ENCODE measurements around the gene PCSK4.

DNA sequence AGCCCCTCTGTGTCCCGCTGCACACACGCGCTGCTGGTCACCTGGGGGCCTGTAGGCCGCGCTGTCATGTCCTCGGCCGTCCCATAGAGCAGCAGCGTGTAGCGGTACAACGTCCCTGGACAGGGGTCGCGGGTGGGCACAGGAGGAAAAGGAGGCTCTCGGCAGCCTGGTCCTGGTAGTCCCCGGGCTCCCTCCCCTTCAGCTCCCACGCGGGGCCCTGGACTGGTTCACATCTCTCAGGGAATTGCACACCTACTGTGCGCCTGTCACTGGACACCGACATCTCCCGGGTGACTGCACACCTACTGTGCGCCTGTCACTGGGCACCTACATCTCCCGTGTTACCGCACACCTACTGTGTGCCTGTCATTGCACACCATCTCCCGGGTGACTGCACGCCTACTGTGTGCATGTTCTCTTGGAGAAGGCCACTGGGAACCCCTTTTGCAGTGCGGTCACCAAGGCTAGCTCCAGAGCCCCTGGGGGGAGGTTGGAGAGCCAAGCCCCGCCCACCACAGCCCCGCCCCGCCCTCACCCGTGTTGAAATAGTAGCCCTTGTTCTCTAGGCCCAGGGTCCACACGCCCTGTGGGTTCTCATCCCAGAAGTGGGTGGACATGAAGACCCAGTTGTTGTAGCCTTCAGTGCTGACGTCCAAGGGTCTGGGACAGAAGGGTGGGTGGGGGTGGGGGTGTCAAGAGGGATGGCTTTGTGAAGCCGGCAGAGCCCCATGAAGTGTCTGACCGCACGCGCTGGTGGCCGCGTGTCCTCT is 7.6 kb downstream of the PCSK4 start:
- TF ChIP-seq, protein P1, sequence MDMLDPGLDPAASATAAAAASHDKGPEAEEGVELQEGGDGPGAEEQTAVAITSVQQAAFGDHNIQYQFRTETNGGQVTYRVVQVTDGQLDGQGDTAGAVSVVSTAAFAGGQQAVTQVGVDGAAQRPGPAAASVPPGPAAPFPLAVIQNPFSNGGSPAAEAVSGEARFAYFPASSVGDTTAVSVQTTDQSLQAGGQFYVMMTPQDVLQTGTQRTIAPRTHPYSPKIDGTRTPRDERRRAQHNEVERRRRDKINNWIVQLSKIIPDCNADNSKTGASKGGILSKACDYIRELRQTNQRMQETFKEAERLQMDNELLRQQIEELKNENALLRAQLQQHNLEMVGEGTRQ (IDR thresholded peaks at IDR 0.05; ENCODE audit: low read depth, low read length), result no peak
- TF ChIP-seq POLR2A (IDR thresholded peaks at IDR 0.05; ENCODE audit: low read depth, low read length) (no peak), CTCF (conservative IDR thresholded peaks at IDR 0.05; ENCODE audit: low read depth, low read length) (no peak), RFX5 (IDR thresholded peaks at IDR 0.05; ENCODE audit: low read depth, low read length) (no peak), BHLHE40 (IDR thresholded peaks at IDR 0.05; ENCODE audit: low read depth, low read length) (no peak), MXI1 (IDR thresholded peaks at IDR 0.05; ENCODE audit: borderline replicate concordance, low read depth, low read length) (no peak), SMC3 (IDR thresholded peaks at IDR 0.05; ENCODE audit: low read depth, low read length) (no peak), RCOR1 (IDR thresholded peaks at IDR 0.05; ENCODE audit: insufficient replicate concordance, low read length) (no peak), NFE2L2 (IDR thresholded peaks at IDR 0.05; ENCODE audit: low read depth, low read length) (no peak)

All from IMR-90 (cell line).